Fibroblast of gingiva (primary cell): ENCODE measurements around the gene S100B.

Source experiments
- DNase-seq: peaks from one replicate; pipeline ENCODE4 v3.0.0-alpha.2; 2011; ENCODE audit warnings: low read depth

Gene S100B

DNA sequence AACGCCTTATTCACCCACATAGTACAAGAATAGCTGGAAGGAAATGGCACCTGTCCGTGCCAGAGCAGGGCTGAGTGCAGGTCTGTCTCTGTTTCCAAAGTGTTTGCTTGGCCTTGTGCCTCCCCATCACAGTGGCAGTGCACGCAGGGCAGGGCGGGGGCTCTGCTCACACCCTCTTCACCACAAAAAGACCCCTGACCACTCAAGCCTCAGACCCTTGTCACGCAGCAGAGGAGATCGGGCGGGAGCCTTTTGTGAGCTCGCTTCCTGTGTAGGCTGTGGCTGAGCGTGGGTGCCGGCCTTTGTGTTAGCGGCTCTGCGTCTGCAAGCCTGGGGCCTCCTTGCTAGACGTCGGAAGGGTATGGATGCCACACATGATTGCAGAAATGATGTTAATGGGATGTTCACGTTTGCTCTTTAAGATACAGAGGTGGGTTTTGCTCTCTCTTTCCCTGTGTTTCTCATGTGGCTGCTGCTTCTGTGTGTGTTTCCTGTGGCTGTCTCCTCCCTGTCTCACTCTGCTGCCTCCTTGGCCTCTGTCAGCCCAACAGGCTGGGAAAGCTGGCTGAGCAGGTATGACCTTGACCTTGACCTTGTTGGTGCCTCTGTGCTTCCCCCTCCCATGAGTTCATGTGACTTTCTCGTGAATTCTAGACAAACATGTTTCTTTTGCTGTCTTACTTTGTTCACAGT is 45.4 kb downstream of the S100B start:
- DNase-seq = no peak

DNA sequence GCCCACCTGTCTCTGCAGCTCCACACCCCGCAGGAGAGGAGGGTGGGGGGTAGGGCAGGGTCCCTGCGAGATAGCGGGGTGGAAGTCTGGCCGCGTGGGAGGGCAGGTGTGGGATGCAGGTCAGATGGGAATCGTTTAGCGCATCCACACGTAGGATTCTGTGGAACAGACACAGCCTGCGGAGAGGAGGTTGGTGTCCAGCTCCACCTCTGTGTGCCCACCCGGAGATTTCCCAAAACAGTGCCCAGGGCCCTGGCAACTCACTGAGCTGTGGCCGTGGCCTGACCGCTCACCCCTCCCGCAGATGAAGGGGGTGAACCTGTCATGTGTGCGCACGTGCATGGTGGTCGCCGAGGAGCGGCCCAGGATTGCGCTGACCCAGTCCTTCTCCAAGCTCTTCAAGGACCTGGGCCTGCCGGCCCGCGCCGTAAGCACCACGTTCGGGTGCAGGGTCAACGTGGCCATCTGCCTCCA is 46.9 kb downstream of the S100B start:
- no peak for DNase-seq

DNA sequence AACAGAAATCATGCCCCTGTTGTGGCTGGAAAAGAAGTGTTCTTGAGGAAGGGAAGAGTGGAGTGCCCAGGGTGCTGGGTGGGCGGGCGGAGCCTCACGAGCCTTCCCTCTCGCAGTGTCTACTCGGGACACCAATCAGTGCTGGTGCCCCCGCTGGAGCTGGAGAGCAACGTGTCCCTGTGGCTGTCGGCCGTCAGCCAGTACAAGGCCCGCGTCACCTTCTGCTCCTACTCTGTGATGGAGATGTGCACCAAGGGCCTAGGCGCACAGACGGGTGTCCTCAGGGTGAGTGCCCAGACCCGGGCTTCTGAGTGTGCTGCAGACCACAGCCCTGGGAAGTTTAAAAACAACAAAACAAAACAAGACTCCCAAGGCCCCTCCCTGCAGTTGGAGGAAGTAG is 47.4 kb downstream of the S100B start:
- no peak for DNase-seq

DNA sequence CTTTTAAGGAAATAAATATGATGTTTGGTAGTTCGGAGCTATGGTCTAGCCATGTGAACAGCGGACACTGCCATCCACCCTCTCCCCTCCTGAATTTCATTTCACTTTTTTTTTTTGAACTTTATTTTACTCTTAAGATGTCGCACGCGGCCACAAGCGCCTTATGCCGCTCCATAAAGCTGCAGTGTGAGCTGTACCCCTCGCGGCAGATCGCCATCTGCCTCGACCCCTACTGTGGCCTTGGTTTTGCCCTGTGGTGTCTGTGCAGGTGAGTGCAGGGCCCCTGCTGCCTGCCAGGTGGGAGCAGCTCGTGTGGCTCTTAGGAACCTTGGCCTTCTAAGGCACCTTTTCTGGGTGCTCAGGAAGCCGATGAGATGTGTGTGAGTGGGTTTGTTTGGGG is 48.1 kb downstream of the S100B start:
- no peak for DNase-seq

DNA sequence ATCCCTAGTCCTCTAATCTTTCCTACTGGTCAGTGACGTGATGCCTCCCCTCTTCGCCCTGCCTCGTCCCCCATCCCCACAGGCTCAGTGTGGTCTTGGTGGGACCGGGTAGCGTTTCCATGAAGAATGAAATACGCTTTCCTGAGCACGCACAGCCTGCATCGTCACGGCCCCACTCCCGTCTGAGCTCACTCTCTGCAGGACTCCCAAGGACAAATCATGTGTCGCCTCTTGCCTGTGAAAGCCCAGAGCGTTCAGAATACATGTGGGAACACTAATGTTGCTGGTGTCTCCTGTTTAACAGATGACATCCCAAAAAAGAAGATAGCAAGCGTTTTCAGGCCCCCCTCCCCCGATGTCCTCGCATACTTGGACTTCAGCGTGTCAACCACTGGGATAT is 49.2 kb downstream of the S100B start:
- no peak for DNase-seq

DNA sequence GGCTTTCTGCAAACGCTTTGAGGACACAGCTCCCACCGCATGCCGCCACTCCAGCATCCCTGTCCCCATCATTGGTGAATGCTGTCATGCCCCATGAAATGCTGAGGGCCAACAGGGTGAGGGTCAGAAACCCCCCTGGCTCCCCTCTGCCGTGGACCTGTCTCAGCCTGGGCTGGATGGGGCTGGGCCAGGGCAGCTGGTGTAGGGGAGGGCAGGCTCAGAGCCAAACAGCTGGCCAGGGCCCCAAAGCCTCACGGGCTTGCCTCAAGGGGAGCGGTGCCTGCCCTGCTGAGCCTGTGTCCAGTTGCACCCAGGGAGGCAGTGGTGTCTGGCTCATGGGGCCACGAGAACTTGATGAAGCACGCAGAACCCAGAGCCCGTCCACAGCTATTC is 49.7 kb downstream of the S100B start:
- DNase-seq = no peak

DNA sequence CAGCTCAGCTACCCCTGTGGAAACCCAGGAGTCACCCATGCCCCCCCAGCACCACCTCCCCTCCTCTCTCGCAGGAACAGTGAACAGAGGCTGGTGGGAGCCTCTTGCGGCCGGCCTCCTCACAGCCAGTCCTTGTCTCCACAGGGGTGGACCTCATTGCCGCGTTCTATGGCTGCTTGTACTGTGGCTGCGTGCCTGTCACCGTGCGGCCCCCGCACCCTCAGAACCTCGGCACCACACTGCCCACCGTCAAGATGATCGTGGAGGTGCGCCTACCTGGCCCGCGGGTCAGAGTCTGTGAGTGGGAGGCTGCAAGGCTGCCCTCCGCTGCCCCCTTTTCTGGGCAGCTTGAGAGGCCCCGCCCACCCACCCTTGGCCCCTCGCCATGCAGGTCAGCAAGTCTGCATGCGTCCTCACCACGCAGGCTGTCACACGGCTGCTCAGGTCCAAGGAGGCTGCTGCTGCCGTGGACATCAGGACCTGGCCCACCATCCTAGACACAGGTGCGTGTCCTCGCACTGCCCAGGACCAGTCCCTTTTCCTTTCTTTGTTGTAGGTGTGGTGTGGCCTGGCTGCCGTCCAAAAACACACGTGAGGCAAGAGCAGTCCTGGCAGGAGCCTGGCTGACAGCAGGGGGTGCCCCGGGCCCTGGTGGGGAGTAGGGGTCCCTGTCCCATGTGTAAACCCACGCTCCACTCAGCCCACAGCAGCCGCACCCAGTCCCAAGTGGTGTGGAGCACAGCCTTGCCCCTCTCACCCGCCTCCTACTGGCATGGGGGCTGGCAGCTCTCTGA is 50.3 kb downstream of the S100B start:
- no peak for DNase-seq

DNA sequence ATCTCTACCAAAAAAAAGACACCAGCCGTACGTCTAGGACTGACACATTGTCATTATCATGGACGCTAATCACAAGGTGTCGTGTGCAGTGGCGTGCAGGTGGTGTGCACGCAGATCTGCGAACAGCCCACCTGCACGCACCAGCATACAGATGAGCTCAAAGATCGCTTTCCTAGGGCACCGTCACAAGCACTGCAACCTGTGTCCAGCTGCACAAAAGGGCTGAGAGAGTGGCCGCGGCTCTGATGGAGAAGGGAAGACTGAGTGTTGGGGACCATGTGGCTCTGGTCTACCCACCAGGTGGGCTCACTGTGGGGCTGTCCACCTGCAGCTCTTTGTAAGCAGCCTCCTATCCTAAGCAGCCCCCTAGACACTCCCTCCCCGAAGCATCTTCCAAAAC is 50.9 kb downstream of the S100B start:
- no peak for DNase-seq

DNA sequence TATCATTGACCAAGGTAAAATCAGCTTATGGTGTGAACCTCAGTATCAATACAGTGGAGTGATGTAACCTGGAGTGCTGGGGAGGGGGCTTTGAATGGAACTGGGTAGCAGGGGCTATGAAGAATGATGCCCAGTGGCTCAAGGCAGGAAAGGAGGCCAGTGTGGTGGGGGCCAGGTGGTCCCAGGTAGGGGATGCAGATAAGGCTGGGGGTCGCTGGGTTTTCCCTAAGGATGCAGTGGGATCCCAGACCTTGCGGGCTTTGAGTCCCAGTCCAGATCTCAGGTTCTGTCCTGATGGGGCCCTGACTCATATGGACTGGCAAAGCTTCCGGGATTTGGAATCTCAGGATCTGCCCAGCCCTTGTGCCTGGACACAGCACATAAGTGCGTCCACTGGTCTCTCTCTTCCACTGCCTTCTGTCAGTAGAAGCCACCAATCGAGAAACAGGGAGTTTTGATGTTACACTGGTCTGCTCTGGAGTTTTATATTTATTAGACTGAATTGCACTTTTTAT is 52.0 kb downstream of the S100B start:
- no peak for DNase-seq

DNA sequence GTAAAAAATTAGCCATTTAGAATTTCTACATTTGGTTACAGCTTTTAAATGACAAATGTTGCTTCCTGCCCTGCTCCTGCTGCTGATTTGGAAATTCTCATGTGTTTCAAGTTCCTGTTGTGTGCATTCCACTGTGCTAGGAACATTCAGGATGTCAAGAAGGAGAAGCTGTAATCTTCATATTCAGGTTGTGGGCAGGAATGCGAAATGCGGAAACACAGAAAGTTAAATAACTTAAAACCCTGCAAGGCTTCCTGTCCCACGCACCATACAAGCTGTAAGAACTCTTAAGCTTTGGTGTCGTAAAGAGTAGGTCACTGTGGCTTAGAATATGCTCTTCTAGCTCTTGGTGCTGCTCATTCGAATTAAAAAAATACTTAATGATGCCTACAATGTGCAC is 52.6 kb downstream of the S100B start:
- no peak for DNase-seq

DNA sequence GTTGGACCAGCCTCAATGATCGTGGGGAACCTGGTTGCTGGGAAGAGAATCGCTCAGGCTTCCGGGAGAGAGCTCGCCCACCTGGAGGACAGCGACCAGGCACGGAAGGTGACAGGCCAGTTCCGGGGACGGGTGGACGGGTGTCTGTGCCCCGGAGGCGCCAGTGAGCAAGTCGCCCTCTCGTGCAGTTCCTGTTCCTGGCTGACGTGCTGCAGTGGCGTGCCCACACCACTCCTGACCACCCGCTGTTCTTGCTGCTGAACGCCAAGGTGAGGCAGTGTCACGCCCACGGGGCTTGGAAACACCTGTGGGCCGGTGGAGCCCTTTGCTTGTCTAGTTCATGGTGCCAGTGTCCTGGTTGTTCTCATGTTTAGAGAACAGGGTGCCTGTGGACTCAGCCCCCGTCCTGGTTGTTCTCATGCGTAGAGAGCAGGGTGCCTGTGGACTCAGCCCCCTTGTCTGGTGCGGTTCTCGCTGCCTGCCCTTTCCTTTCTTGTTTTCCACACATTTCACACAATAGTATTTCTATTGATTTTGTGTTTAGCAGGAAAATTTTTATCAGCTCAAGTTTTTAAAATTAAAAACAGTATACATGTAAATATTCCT is 53.1 kb downstream of the S100B start:
- DNase-seq = no peak

DNA sequence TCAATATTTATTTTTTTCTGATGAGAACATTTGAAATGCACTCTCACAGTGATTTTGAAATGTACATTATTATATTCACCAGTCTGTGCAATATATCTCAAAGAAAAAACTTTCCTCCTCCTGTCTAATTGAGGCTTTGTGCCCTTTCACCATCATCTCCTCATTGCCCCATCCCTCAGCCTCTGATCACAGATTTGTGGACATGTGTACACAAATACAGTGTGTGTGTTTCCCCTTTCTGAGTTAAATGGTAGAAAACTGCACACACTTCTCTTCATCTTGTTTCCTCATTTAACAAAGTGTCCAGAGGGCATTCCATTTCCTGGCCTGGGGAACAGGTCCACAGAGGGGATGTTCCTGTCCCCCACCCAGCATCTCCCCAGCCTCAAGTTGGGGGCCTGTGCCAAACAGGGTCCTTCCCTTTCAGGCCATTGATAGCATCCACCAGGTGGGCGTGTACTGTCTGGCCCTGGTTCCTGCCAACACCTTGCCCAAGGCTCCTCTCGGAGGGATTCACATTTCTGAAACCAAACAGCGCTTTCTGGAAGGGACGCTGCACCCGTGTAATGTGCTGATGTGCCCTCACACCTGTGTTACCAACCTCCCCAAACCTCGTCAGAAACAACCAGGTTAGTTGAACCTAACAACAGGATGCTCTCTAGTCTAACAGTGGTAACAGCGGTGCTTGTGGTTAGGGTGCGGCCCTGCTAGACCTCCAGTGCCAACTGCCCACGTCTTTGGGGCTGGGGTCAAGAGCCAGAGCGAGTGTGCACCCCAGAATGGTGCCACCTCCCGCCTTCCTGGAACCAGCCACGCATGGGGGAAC is 54.6 kb downstream of the S100B start:
- DNase-seq = no peak

DNA sequence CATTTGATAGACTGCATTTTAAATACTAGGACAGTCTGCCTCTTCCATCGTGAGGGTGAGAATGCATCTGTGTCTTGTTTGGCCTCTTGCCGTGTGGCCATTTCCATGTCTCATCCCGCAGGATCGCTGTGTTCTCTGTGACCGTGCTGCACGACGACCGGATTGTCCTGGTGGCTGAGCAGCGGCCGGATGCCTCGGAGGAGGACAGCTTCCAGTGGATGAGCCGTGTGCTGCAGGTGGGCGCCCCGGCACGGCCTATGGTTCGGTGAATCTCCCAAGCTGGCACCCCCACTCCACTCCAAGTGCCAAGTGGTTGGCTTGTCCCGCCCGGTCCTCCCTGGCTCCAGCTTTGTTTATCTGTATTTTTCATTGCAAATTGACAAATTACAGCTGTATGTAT is 55.2 kb downstream of the S100B start:
- no peak for DNase-seq
